Measurements from ENCODE around the gene ANKH.
A peak's percentile ranks its signal among the peaks of the same experiment; 100 is the strongest.

The ANKH gene

GRCh38 chr5:14659821-14660607 lies 211.6 kb downstream of the ANKH start:
- DNase-seq: peak; percentile 63

- no peak for DNase-seq
These were observed 214.7 kb downstream of the ANKH start for GRCh38 chr5:14656898-14657297.

GRCh38 chr5:14655146-14655741 lies 216.3 kb downstream of the ANKH start:
- DNase-seq: no peak

Data from EL (cell line).